ENCODE data around the gene ANTKMT. TPM values are rescaled to one million over a fixed set of nuclear protein-coding genes. Genes with fewer than 3 reads are reported as not detected.

ANTKMT gene
- total and polyA plus RNA-seq, 2 donors (not counting 3 experiments of a cell fraction or from before 2014, with no cell fraction given), result 26.1 to 27.9 TPM

GRCh38 chr16:718922-719321, 2.0 kb upstream of the ANTKMT start:
- no peak overlapping the region for H3K27ac ChIP-seq (ENCODE audit: insufficient read depth, low read depth, low read length)

GRCh38 chr16:719815-720446, 1.0 kb upstream of the ANTKMT start:
- FAIRE-seq, result no peak
- peak overlapping the region; percentile 58 for H3K4me2 ChIP-seq (ENCODE audit: insufficient read depth, low read length)

More at GRCh38 chr16:718922-719321, 2.0 kb upstream of the ANTKMT start:
- FAIRE-seq (no peak), DNase-seq (ENCODE audit: low read depth, low spot score) (no peak)
- dilution Hi-C loops (cut with MboI; ENCODE audit: extremely low pct_ligation_motif_present, low sequenced_read_pairs), result no loop called here
- CTCF ChIA-PET, result interaction anchor here (1.6 kb wide), 1 partner anchor 21 kb away, joined by 4 read pairs; the partner anchor contains the start of gene CIAO3
- no peaks in the 10 kb centered on the region for H3K9me3 ChIP-seq (replicated peaks; ENCODE audit: control insufficient read depth, insufficient read depth, low read length)
- H3K79me2 ChIP-seq (ENCODE audit: control insufficient read depth, insufficient read depth, low read length), result no peaks in the 10 kb centered on the region
- H4K20me1 ChIP-seq (replicated peaks; ENCODE audit: control insufficient read depth, extremely low read depth, insufficient read depth, low read length), result no peaks in the 10 kb centered on the region
- H3K9me1 ChIP-seq (replicated peaks; ENCODE audit: control insufficient read depth, extremely low read depth, insufficient read depth, low read length), result no peaks in the 10 kb centered on the region
- no TSS peak for BruUV-seq (replicated peaks)
- no peak for TF ChIP-seq FOS (IDR thresholded peaks at IDR 0.05; ENCODE audit: borderline replicate concordance, insufficient read depth, low read length)
- no peak for TF ChIP-seq GATA2 (IDR thresholded peaks at IDR 0.05; ENCODE audit: insufficient read depth, insufficient read length, low read depth, low read length)
- intact Hi-C loops (cut with micrococcal nuclease), result no loop called here
- H3K4me3 ChIP-seq (replicated peaks in 1 of 3; ENCODE audit: insufficient read depth in 1 of 3, low read depth in 1 of 3, low read length in 3 of 3), result no peak overlapping the region
- POLR2A ChIA-PET, result no interaction called here
- no peaks in the 10 kb centered on the region for H3K36me3 ChIP-seq (ENCODE audit: control insufficient read depth in 2 of 2, extremely low read depth in 1 of 2, insufficient read depth in 2 of 2, low read length in 2 of 2)
- no peak overlapping the region for H3K9ac ChIP-seq (replicated peaks; ENCODE audit: extremely low read depth, insufficient read depth, low read length)
- H3K27me3 ChIP-seq (ENCODE audit: control insufficient read depth in 2 of 2, insufficient read depth in 2 of 2, low read length in 2 of 2), result no peaks in the 10 kb centered on the region
- H2AFZ ChIP-seq (ENCODE audit: low read depth, low read length), result no peak overlapping the region
- no peak overlapping the region for H3K4me2 ChIP-seq (ENCODE audit: insufficient read depth, low read length)
- H3K4me1 ChIP-seq (ENCODE audit: control insufficient read depth, extremely low read depth, insufficient read depth, low read length), result peaks cover 24% of the 10 kb centered on the region

More at GRCh38 chr16:719815-720446, 1.0 kb upstream of the ANTKMT start:
- intact Hi-C loops (cut with micrococcal nuclease) (no loop called here), dilution Hi-C loops (cut with MboI; ENCODE audit: extremely low pct_ligation_motif_present, low sequenced_read_pairs) (no loop called here)
- Histone ChIP-seq H3K4me3 (replicated peaks in 1 of 3; ENCODE audit: insufficient read depth in 1 of 3, low read depth in 1 of 3, low read length in 3 of 3) (peak overlapping the region; percentile 49 to 56 (median 55)), H3K27me3 (ENCODE audit: control insufficient read depth in 2 of 2, insufficient read depth in 2 of 2, low read length in 2 of 2) (no peaks in the 10 kb centered on the region), H3K79me2 (ENCODE audit: control insufficient read depth, insufficient read depth, low read length) (no peaks in the 10 kb centered on the region), H3K9ac (replicated peaks; ENCODE audit: extremely low read depth, insufficient read depth, low read length) (peak overlapping the region; percentile 35), H3K4me1 (ENCODE audit: control insufficient read depth, extremely low read depth, insufficient read depth, low read length) (peaks cover 19% of the 10 kb centered on the region), H3K27ac (ENCODE audit: insufficient read depth, low read depth, low read length) (no peak overlapping the region), H3K9me3 (replicated peaks; ENCODE audit: control insufficient read depth, insufficient read depth, low read length) (no peaks in the 10 kb centered on the region), H2AFZ (ENCODE audit: low read depth, low read length) (peak overlapping the region; percentile 82), H3K36me3 (ENCODE audit: control insufficient read depth in 2 of 2, extremely low read depth in 1 of 2, insufficient read depth in 2 of 2, low read length in 2 of 2) (no peaks in the 10 kb centered on the region), H4K20me1 (replicated peaks; ENCODE audit: control insufficient read depth, extremely low read depth, insufficient read depth, low read length) (no peaks in the 10 kb centered on the region), H3K9me1 (replicated peaks; ENCODE audit: control insufficient read depth, extremely low read depth, insufficient read depth, low read length) (no peaks in the 10 kb centered on the region)
- CTCF ChIA-PET, result interaction anchor here (0.7 to 2.6 kb wide), 10 partner anchors 8 to 337 kb away, joined by 3 to 17 read pairs (median 4); partner anchors contain the start of genes CHTF18, CIAO3, RPUSD1 and WDR24
- POLR2A ChIA-PET, result no interaction called here
- no peak for DNase-seq (ENCODE audit: low read depth, low spot score)
- no TSS peak for BruUV-seq (replicated peaks)
- TF ChIP-seq MAX (IDR thresholded peaks at IDR 0.05; ENCODE audit: insufficient read depth, insufficient read length), result no peak
- TF ChIP-seq GATA2 (IDR thresholded peaks at IDR 0.05; ENCODE audit: insufficient read depth, insufficient read length, low read depth, low read length), result no peak
- TF ChIP-seq JUN (IDR thresholded peaks at IDR 0.05; ENCODE audit: borderline replicate concordance, insufficient read depth, insufficient read length, low read depth), result no peak
- peak in 1 of 2 donors; percentile 12 for TF ChIP-seq CTCF (IDR thresholded peaks at IDR 0.05; ENCODE audit: extremely low read depth in 1 of 2, insufficient read depth in 1 of 2, low read depth in 1 of 2, low read length in 2 of 2)
- TF ChIP-seq POLR2A (IDR thresholded peaks at IDR 0.05; ENCODE audit: low read depth, low read length), result no peak
- TF ChIP-seq EZH2 (IDR thresholded peaks at IDR 0.05; ENCODE audit: borderline replicate concordance, low read depth, low read length, severe bottlenecking), result no peak
- no peak for TF ChIP-seq FOS (IDR thresholded peaks at IDR 0.05; ENCODE audit: borderline replicate concordance, insufficient read depth, low read length)
- TF ChIP-seq POLR2AphosphoS5 (IDR thresholded peaks at IDR 0.05; ENCODE audit: insufficient read depth, low read depth, low read length), result peak; percentile 16
- no peak for TF ChIP-seq MYC (IDR thresholded peaks at IDR 0.05; ENCODE audit: low read depth, low read length)

Data from endothelial cell of umbilical vein (primary cell).